ENCODE measurements around the gene APOL6. TPM values are rescaled to one million over a fixed set of nuclear protein-coding genes. Genes with fewer than 3 reads are reported as not detected.
"Not testable (repeated sequence)": the region's sequence is repeated elsewhere in the genome, so short reads cannot be mapped to it uniquely, and the experiment has no call there.

APOL6 gene
- total RNA-seq, 1 experiment from 2014 or later = 0.03 TPM

GRCh38 chr22:35688913-35689675 is 40.8 kb downstream of the APOL6 start:
- no peaks in the 10 kb centered on the region; the same call in none of the 2 replicates for H3K27me3 ChIP-seq (ENCODE audit: control insufficient read depth, insufficient read depth, low read length)
- no peak for DNase-seq
- no peaks in the 10 kb centered on the region for H3K36me3 ChIP-seq (replicated peaks; ENCODE audit: control insufficient read depth, insufficient read depth, low read length)
- H3K4me3 ChIP-seq (ENCODE audit: insufficient read depth, low read depth, low read length) = no peak overlapping the region

DNA sequence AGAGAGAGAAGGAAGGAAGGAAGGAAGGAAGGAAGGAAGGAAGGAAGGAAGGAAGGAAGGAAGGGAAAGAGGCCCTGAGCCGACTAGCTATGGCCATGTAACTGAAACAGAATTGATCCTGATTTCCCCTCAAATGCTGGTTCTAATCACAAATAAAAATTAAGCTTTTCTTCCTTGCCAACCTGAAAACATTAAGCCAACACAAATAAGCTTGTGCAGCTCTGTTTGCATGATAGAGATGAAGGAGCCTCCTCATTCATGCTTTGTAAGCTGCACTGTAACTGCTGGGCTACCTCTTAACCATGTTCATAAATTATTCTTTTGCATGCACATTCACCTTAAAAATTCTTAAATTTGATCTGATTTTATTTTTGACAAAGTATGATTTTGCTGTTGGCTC is 41.8 kb downstream of the APOL6 start:
- Histone ChIP-seq H3K36me3 (replicated peaks; ENCODE audit: control insufficient read depth, insufficient read depth, low read length) (no peaks in the 10 kb centered on the region), H3K27me3 (ENCODE audit: control insufficient read depth, insufficient read depth, low read length) (no peaks in the 10 kb centered on the region; the same call in none of the 2 replicates), H3K4me3 (ENCODE audit: insufficient read depth, low read depth, low read length) (no peak overlapping the region)
- no peak for DNase-seq

DNA sequence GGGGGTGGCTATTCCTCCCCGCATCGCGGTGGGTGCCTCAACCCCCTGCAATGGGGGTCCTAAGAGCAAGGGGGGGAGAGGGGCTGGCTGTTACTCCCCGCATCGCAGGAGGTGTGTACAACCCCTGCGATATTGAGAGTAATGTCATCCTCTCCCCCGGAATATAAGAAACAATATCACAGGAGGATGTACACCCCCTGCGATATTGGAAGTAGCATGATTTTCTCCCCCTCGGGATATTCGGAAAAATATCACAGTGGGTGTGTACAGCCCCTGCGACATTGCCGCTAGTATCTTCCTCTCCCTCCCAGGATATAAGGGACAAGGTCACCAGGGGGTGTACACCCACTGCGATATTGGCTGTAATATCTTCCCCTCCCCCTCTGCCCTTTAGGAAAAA is 47.0 kb downstream of the APOL6 start:
- H3K36me3 ChIP-seq (replicated peaks; ENCODE audit: control insufficient read depth, insufficient read depth, low read length) = no peaks in the 10 kb centered on the region
- no peak overlapping the region for H3K4me3 ChIP-seq (ENCODE audit: insufficient read depth, low read depth, low read length)
- H3K27me3 ChIP-seq (ENCODE audit: control insufficient read depth, insufficient read depth, low read length) = no peaks in the 10 kb centered on the region; the same call in none of the 2 replicates
- DNase-seq = no peak

- Histone ChIP-seq H3K36me3 (replicated peaks; ENCODE audit: control insufficient read depth, insufficient read depth, low read length) (no peaks in the 10 kb centered on the region), H3K4me3 (ENCODE audit: insufficient read depth, low read depth, low read length) (no peak overlapping the region), H3K27me3 (ENCODE audit: control insufficient read depth, insufficient read depth, low read length) (no peaks in the 10 kb centered on the region; the same call in none of the 2 replicates)
- DNase-seq = no peak
These were observed 48.9 kb downstream of the APOL6 start for GRCh38 chr22:35697142-35697541.

- H3K4me3 ChIP-seq (ENCODE audit: insufficient read depth, low read depth, low read length); H3K36me3 ChIP-seq (replicated peaks; ENCODE audit: control insufficient read depth, insufficient read depth, low read length); DNase-seq; H3K27me3 ChIP-seq (ENCODE audit: control insufficient read depth, insufficient read depth, low read length): not testable (repeated sequence)
These were observed 51.6 kb downstream of the APOL6 start for GRCh38 chr22:35699852-35700251.

GRCh38 chr22:35703861-35704584 is 55.8 kb downstream of the APOL6 start:
- DNase-seq = no peak
- no peak overlapping the region for H3K4me3 ChIP-seq (ENCODE audit: insufficient read depth, low read depth, low read length)
- no peaks in the 10 kb centered on the region; the same call in 1 of the 2 replicates for H3K27me3 ChIP-seq (ENCODE audit: control insufficient read depth, insufficient read depth, low read length)
- H3K36me3 ChIP-seq (replicated peaks; ENCODE audit: control insufficient read depth, insufficient read depth, low read length) = no peaks in the 10 kb centered on the region

GRCh38 chr22:35705141-35705540 is 56.9 kb downstream of the APOL6 start:
- no peaks in the 10 kb centered on the region for H3K36me3 ChIP-seq (replicated peaks; ENCODE audit: control insufficient read depth, insufficient read depth, low read length)
- H3K4me3 ChIP-seq (ENCODE audit: insufficient read depth, low read depth, low read length) = no peak overlapping the region
- DNase-seq = no peak
- no peaks in the 10 kb centered on the region; the same call in 1 of the 2 replicates for H3K27me3 ChIP-seq (ENCODE audit: control insufficient read depth, insufficient read depth, low read length)

DNA sequence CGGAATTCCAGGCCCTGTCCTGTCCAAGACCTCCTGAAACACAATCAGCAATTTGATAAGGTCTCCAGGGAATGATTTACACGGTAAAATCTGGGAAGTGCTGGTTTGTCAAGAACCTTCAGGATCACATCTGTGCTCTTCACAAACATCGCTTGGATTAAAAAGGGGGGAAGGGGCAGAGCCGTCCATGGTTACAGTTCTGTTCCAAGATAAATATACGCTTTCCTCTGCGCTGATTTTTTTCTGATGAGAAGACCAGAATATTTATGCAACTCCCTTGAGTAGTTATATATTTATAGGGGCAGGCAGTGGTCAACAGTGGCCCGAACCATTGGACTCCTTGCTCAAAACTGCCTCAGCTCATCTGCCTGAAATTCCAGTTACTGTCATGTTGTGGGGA is 60.2 kb downstream of the APOL6 start:
- Histone ChIP-seq H3K27me3 (ENCODE audit: control insufficient read depth, insufficient read depth, low read length) (no peaks in the 10 kb centered on the region), H3K36me3 (replicated peaks; ENCODE audit: control insufficient read depth, insufficient read depth, low read length) (no peaks in the 10 kb centered on the region), H3K4me3 (ENCODE audit: insufficient read depth, low read depth, low read length) (no peak overlapping the region)
- DNase-seq = no peak

GRCh38 chr22:35708917-35709316 is 60.7 kb downstream of the APOL6 start:
- no peak for DNase-seq
- H3K27me3 ChIP-seq (ENCODE audit: control insufficient read depth, insufficient read depth, low read length) = no peaks in the 10 kb centered on the region
- H3K36me3 ChIP-seq (replicated peaks; ENCODE audit: control insufficient read depth, insufficient read depth, low read length) = no peaks in the 10 kb centered on the region
- no peak overlapping the region for H3K4me3 ChIP-seq (ENCODE audit: insufficient read depth, low read depth, low read length)

GRCh38 chr22:35711336-35711735 is 63.1 kb downstream of the APOL6 start:
- Histone ChIP-seq H3K27me3 (ENCODE audit: control insufficient read depth, insufficient read depth, low read length) (no peaks in the 10 kb centered on the region), H3K4me3 (ENCODE audit: insufficient read depth, low read depth, low read length) (no peak overlapping the region), H3K36me3 (replicated peaks; ENCODE audit: control insufficient read depth, insufficient read depth, low read length) (no peaks in the 10 kb centered on the region)
- DNase-seq = no peak

DNA sequence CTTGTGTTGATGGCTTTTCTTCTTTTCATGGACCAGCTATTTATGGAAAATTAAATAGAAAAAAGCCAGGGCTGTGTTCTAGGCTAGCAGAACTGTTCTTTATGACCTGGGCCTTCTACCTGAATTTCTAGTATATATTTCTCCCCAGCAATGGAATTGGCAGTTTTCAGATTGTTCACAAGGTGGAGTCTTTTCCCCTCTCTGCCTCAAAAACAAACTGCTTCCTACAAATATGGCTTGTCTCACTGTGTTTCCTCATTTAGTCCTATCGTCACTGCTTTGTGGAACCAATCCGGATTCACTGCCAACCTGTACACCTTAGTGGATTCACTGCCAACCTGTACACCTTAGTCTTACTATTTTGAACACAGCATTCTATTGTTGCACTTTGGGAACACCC is 64.4 kb downstream of the APOL6 start:
- no peak for DNase-seq
- Histone ChIP-seq H3K27me3 (ENCODE audit: control insufficient read depth, insufficient read depth, low read length) (no peaks in the 10 kb centered on the region), H3K4me3 (ENCODE audit: insufficient read depth, low read depth, low read length) (no peak overlapping the region), H3K36me3 (replicated peaks; ENCODE audit: control insufficient read depth, insufficient read depth, low read length) (no peaks in the 10 kb centered on the region)

DNA sequence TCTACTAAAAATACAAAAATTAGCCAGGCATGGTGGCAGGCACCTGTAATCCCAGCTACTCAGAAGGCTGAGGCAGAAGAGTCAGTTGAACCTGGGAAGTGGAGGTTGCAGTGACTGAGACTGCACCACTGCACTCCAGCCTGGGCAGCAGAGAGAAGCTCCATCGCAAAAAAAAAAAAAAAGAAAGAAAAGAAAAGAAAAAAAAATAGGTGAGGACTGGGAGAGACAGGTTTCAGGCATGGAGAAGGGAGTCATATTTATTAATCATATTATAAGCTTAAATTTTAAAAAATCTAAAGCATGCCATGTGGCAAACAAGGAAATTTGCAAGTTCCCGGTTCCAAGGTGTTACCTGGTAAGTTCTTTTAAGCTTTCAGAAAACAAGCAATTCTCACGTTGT is 69.3 kb downstream of the APOL6 start, which contains the start of gene APOL5:
APOL5 (plus strand) TSS at position 301 of the 400 bp plus-strand sequence; CDS start at position 301, 0 bp downstream.
- no peaks in the 10 kb centered on the region for H3K27me3 ChIP-seq (ENCODE audit: control insufficient read depth, insufficient read depth, low read length)
- no peak within 1 kb of the TSS for H3K4me3 ChIP-seq (ENCODE audit: insufficient read depth, low read depth, low read length)
- DNase-seq = no peak
- H3K36me3 ChIP-seq (replicated peaks; ENCODE audit: control insufficient read depth, insufficient read depth, low read length) = no peaks in the 10 kb centered on the region

Measured in H7 (cell line).